ENCODE results near the gene PWP2.
"Not testable (repeated sequence)": the region's sequence is repeated elsewhere in the genome, so short reads cannot be mapped to it uniquely, and the experiment has no call there.

Gene PWP2

GRCh38 chr21:44139787-44140551, 32.8 kb downstream of the PWP2 start:
- peak in 2 of 3 donors; percentile 22 to 46 for DNase-seq

- not testable (repeated sequence) for DNase-seq
Observed at GRCh38 chr21:44140552-44140932, 33.3 kb downstream of the PWP2 start.

GRCh38 chr21:44142470-44142869, 35.3 kb downstream of the PWP2 start:
- not testable (repeated sequence) for DNase-seq

GRCh38 chr21:44143380-44143779, 36.2 kb downstream of the PWP2 start:
- not testable (repeated sequence) for DNase-seq

- not testable (repeated sequence) for DNase-seq
Observed at GRCh38 chr21:44143996-44144395, 36.8 kb downstream of the PWP2 start.

- not testable (repeated sequence) for DNase-seq
Observed at GRCh38 chr21:44144784-44145602, 37.8 kb downstream of the PWP2 start.

- DNase-seq: not testable (repeated sequence)
Observed at GRCh38 chr21:44145616-44146015, 38.4 kb downstream of the PWP2 start.

GRCh38 chr21:44147108-44147507, 39.9 kb downstream of the PWP2 start:
- DNase-seq: not testable (repeated sequence)

GRCh38 chr21:44150255-44150654, 43.1 kb downstream of the PWP2 start:
- DNase-seq: not testable (repeated sequence)

GRCh38 chr21:44153214-44153888, 46.2 kb downstream of the PWP2 start:
- peak in 1 of 3 donors; percentile 29 for DNase-seq

GRCh38 chr21:44153889-44154228, 46.7 kb downstream of the PWP2 start:
- not testable (repeated sequence) for DNase-seq

GRCh38 chr21:44154816-44155230, 47.6 kb downstream of the PWP2 start:
- DNase-seq: not testable (repeated sequence)

GRCh38 chr21:44155231-44155993, 48.2 kb downstream of the PWP2 start:
- not testable (repeated sequence) for DNase-seq

GRCh38 chr21:44155994-44156380, 48.8 kb downstream of the PWP2 start:
- not testable (repeated sequence) for DNase-seq

GRCh38 chr21:44157439-44158081, 50.4 kb downstream of the PWP2 start:
- not testable (repeated sequence) for DNase-seq

- DNase-seq: peak in 1 of 3 donors; percentile 15
Observed at GRCh38 chr21:44158082-44158468, 50.9 kb downstream of the PWP2 start.

GRCh38 chr21:44159349-44160297, 52.4 kb downstream of the PWP2 start:
- DNase-seq: not testable (repeated sequence)

- not testable (repeated sequence) for DNase-seq
Observed at GRCh38 chr21:44160298-44160672, 53.1 kb downstream of the PWP2 start.

- not testable (repeated sequence) for DNase-seq
Observed at GRCh38 chr21:44160821-44161220, 53.6 kb downstream of the PWP2 start.

GRCh38 chr21:44163167-44163653, 56.0 kb downstream of the PWP2 start:
- DNase-seq: not testable (repeated sequence)

GRCh38 chr21:44165933-44166332, 58.7 kb downstream of the PWP2 start:
- DNase-seq: not testable (repeated sequence)
